Measurements from ENCODE around the gene CRIP1.

The CRIP1 gene

DNA sequence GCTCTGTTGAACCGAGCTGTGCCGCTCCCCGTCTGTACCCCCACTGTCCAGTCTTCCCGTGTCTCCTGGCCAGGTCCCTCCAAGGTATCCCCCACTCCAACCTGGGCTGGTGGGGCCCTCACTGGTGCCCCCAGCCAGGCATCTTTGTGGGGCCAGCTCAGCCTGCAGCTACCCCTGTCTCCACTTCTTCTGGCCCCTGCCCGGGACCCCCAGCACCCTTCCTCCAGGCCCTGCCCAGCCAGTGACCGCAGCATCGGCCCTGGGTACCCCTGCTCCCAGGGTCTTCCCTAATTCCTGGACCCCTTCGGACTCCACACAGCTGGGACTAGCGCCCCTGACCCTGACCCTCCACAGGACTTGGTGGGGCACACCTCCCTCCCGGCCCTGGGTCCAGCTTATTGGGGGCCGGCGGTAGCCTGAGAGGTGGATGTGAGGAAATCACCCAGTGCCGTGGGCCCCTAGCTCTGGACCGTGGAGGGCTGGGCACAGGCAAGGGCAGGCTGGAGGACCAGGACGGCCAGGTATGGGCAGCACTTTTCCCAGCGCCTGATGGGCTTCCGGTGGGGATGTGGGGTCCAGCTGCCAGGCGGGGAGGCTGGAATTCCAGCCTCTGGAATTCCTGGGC lies 4.1 kb upstream of the CRIP1 start:
- no peak for DNase-seq

DNA sequence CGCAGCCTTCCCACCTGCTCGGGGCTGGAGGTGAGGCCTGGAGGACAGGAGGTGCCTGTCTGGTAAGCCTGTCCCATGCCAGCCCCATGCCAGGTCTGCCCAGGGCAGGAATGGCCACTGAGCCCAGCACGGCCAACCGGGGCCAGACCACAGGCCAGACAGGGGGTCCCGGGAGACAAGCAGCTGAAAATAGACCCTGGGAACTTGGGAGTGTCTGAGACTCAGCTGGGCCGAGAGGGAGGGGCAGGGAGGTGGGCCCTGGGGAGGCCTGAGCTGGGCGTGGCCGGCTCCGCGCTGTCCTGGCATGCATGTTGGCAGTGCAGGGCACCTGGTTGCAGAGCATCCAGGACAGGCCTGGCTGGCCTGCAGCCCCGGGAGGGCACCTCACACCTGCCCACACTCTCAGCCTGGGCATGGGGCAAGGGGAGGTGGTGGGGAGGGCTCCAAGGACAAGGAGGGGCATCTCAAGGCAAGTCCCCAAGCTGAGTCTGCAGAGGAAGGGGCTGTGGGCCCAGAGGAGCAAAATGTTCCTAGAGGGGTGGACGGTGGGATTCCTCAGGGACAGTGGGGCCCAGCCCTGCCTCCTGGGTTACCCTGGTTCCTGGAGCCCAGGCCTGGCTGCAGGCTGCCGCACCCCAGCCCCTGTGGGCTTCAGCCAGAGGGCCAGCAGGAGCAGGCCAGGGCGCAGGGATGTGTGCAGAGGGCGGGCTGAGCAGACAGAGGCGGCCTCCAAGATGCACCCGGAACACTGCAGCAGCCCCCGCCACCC lies 3.2 kb upstream of the CRIP1 start:
- DNase-seq = no peak

DNA sequence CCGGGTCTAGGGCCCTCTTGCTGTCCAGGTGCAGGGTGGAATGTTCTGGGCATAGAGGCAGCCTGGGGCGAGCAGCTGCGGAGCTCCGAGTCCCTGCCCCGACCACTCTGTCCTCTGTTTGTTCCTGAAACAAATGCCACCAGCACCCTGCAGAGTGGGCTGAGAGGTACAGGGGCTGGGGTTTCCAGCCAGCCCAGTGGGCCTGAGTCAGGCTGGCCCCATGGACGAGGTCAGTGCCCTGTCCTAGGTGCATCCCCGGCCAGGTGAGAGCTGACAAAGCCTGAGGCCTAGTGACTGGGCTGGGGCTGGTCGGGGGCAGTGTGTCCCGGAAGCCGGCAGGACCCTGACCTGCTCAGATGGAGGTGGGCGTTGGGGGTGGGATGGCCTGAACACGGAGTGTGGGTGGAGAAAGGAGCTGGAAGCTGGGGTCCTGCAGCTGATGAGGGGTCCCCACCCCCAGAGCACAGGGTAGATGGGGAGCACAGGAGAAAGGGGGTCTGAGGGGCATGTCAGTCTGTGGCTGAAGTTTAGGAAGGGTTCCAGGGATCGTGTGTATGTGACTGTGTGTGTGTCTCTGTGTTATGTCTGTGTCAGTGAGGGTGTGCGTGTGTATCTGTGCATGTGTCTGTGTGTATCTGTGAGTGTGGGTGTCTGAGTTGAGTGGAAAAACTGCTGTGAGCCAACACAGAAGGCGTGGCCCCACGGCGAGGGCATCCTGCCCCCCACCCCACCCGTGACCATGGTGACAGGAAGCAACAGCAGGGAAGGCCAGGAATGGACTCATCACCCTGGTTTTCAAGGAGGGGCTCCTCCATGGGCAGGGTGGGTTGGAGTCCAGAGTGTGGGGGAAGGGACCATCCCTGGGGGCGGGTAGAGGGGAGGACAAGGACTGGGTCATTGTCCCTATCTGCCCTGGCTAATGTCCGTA lies 2.4 kb upstream of the CRIP1 start:
- no peak for DNase-seq

DNA sequence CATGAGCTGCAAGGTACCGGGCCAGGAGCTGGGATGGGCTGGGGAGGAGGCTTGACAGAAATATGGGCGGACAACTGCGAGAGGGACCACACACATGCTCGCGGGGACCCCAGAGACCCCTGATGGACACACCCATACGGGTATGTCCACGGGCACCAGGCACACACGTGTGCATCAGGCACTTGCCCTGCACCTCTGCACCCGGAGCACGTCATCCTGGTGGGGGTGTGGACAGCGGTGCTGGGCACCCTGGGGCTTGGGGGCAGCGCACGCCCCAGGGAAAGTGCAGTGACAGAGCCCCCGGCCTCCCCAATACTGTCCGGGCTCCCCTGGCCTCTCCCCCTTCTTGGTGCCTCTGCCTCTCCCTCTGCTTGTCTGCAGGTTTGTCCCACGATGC lies 1.7 kb upstream of the CRIP1 start:
- no peak for DNase-seq

DNA sequence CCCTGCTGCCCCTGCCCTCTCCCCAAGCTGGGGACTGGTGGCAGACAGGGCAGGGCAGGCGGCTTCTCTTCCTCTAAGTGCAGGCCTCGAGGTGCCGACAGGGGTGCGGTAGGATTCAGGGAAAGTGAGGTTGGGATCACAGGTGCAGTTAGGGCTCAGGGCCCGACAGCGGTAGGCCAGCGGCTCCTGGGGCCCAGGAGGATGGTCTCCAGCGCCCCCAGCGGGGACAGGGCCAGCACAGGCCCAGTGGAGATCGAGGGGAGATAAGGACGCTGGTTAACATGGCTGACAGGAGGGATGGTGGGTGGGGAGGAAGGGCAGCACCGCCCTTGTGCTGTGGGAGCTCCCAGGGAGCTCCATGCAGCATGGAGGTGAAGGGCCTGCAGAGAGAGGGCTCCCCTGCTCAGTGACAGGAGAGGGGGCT lies 935 bp upstream of the CRIP1 start:
- no peak for DNase-seq

DNA sequence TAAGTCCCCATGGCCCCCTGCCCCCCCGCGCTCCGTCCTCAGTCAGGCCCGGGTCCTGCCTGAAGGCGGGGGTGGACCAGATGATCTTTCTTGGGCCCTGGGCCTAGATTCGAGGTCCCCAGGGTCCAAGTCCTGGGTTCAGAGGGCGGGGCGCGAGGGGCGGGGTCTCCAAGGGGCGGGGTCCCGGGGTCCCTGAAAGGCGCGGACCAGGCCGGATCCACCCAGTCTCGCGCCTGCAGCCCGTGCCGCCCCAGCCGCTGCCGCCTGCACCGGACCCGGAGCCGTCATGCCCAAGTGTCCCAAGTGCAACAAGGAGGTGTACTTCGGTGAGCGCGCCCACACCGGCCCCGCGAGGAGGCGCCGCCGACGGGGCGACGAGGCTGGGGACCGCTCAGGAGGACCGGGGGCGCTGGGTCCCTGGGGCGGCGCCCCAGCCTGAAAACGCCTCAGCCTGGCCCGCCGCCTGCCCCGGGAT lies 325 bp downstream of the CRIP1 start:
- peak; percentile 34 for DNase-seq

DNA sequence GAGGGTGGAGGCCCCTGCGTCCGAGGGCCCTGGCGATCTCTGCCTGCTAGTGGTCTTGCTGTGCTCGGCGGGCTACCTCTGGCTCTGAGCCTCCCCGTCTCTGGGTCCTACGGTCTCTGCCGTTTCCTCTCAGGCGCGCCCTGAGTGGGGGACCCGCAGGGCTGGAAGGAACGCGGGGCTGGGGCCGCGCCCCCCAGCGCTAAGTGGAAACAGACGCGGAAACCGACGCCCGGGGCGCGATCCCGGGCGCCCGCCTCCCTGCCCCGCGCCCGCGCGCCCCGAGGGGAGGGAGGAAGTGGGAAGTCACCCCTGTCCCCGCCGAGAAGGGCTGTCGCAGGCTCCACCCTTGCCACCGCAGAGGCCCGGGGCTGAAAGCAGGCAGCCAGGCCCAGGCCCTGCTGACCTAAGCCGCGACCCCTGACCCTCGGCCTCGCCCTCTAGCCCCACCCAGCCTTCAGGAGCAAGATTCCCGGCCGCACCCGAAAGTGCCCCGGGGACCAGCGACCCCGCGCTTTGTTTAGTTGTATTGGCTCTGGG lies 831 bp downstream of the CRIP1 start:
- peak; percentile 59 for DNase-seq

DNA sequence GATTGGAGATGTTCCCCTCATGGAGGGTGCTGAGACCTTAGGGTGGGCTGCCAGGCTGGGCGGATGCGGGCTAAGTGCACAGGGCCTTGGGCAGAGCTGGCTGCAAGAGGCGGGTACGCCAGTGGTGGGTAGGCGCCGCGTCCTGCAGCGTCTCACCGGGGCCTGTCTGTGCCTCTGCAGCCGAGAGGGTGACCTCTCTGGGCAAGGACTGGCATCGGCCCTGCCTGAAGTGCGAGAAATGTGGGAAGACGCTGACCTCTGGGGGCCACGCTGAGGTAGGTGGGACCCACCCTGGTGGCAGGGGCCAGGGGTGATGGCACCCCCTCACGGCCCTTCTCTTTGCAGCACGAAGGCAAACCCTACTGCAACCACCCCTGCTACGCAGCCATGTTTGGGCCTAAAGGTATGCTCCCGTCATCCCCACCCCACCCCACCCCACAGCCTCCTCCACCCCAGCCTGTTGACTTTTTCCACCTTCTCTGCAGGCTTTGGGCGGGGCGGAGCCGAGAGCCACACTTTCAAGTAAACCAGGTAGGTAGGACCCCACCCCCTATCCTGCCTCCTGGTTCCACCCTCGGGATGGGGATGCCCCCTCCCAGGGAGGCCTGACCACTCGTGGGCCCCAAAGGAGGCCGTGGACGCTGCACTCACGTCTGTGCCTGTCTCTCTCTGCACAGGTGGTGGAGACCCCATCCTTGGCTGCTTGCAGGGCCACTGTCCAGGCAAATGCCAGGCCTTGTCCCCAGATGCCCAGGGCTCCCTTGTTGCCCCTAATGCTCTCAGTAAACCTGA lies 1.5 kb downstream of the CRIP1 start:
- no peak for DNase-seq

DNA sequence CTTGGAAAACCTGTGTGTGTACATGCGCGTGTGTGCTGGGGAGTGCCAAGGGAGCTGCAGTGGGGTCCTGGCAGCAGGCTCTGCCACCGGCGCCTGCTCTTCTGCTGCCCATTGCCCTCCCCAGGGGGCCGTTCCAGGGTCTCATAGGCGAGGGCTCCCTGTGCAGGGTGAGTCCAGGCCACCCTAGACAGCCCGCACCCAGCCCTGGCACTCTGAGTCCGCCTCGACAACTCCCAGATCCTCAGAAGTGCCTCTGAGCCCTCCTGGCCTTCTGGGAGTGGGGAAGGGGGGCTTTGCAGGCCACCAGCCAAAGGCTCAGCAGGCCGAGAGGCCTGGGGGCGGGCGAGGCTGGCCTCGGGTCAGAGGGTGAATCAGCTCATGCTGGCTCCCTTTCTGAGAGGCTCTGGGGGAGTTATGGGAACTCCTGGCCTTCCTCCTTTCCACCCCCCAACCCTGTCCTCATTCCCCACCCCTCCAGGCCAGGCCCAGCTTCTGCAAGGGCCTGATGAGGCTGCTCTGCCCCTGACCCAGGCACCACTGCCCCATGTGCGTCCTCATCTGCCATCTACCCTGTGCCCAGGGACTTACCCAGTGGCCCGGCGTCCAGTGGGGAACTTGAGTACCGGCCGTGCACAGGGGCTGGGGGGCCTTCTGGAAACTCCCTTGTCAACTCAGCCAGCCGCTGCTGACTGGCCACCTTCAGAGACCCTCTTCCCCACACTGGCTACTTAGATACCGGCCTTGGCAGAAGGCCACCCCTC lies 2.3 kb downstream of the CRIP1 start:
- DNase-seq = no peak

DNA sequence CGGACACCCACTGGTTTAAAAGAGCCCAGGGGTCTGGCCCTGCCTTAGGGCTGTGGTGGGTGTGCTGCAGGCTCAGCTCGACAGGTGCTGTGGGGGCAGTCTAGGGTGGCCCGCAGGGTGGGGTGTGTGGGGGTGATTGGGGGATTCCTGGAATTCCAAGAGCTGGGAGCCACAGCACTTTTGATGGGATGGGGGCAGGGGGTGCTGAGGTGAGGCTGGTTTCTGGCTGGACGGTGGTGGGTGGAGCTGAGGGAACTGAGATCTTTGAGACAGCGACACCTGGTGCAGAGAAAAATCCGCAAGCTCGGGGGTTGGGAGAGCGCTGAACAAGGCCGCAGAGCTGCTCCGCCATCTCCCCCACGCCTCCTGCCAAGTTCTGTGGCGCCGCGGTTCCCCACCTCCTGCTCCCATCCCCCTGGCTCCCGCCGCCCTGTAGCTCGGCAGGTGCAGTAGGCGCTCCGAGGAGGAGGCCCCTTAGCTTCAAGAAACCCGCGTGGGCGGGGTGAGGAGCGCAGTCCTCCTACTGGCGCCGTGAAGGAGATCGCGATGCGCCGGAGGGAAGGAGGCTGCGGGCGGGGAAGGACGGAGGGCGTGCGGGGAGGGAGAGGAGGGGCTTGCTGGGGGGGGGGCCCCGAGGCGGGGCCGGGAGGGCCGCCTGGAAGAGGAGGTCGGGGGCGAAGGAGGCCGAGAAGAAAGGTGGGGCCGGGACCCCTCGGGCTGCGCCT lies 3.0 kb downstream of the CRIP1 start:
- peak; percentile 79 for DNase-seq

DNA sequence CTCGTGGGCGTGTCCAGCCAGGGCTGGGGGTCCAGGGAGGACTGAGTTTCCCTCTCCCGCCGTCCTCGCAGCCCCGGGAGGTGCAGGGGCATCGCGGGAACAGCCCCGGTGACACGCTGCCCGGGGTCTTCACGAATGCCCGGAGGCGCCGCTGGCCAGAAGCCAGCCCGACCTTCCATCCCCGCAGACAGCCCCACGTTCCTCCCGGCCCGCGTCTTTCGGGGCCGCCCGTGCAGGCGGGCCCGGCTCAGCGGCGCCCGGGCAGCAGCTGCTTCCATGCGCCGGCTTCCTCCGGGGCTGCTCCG lies 3.5 kb downstream of the CRIP1 start:
- DNase-seq = no peak

DNA sequence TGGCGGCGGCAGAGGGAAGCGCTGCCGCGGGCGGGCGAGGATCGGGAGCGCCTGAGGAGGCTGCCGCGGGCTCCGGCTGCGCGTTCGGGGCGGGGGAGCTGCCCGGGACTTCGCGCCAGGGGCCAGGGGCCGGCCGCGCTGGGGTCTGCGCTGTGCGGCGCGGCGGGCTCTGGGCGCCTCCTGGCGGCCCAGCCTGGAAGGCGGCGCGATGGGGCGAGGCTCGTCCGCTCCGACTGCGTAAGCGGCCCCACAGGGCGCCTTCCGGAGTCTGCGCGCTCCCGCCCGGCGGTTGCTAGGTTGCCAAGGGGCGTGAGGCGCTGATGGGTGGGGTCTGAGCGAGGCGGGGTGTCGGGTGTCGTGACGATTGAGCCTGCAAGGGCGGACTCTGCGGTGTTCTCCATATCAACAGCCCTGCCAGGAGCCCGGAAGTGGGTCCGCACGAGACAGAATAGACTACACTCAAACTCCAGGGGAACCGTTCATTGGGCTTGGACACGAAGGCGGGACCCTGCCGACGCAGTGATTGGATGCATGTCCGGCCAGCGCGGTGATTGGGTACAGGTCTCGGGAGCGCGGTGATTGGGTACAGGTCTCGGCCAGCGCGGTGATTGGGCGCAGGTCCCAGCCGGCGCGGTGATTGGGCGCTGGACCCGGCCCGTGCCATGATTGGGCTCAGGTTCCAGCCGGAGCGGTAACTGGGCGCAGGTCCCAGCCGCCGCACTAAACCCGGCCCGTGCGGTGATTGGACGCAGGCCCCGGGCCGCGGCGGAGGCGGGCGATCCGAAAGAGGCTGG lies 4.1 kb downstream of the CRIP1 start, which contains the start of gene TEDC1:
Gene TEDC1 (plus strand): TSS at position 675 of the 794 bp plus-strand sequence. CDS start 130 bp downstream, outside the sequence.
- peak; percentile 100 for DNase-seq

DNA sequence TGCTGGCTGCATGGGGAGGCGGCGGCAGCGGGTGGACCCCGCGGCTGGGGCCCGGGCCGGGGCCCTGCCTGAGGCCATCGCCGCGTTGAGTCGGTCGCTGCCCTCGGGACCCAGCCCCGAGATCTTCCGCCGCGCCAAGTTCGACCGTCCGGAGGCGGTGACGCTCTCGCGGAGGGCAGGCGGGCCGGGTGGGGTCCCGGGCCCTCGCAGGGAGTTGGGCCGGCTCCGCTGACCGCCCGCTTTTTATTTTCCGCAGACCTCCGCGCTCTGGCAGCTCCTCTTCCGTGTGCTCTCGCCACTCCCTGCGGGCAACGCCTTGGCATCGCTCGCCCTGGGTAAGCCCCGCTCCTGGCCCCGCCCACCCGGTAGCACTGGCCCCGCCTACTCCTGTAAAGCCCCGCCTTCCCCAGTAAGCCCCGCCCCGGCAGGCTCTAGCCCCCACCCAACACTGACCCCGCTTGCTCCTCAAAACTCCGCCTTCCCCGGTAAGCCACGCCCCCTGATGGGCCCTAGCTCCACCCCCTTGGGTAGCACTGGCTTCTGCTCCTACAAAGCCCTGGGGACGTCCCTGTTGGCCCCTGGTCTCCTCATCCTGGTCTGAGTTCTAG lies 4.8 kb downstream of the CRIP1 start:
- peak; percentile 90 for DNase-seq

DNA sequence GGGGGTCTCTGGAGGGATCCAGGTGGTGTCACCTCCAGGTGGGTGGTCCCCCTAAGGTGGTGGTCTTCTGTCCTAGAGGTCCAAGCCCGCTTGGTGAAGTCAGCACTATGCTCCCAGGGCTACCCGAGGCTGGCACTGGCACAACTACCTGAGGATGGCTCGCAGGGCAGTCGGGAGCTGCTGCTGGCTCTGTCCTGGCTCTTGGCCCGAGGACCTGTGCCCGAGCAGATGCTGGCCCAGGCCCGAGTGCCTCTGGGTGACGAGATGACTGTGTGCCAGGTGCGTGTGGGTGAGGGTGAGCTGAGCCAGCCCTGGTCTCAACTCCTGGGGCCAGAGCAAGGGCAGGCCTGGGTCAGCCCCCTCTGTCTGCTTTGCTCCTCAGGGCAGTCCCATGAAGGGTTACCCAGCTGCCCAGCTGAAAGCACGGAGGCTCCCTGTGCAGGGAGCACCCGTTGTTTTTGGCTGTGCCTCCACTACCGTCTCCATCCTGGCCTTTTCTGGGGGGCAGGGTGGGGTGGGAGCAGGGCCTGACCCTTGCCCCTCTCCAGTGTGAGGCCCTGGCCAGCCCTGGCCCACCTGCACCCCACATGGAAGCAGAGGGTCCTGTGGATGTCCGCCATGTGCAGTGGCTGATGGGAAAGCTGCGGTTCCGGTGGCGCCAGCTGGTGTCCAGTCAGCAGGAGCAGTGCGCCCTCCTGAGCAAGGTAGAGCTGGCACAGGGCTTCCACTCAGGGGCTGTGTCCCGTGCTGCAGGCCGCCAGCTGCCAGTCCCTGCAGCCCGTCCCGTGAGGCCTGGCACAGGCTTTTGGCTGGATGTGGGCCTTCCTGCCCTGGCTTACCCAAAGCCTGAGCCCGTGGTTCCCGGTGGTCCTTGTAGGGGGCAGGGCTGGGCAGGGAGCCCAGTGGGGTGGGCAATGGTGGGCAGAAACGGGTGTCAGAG lies 5.6 kb downstream of the CRIP1 start:
- no peak for DNase-seq

DNA sequence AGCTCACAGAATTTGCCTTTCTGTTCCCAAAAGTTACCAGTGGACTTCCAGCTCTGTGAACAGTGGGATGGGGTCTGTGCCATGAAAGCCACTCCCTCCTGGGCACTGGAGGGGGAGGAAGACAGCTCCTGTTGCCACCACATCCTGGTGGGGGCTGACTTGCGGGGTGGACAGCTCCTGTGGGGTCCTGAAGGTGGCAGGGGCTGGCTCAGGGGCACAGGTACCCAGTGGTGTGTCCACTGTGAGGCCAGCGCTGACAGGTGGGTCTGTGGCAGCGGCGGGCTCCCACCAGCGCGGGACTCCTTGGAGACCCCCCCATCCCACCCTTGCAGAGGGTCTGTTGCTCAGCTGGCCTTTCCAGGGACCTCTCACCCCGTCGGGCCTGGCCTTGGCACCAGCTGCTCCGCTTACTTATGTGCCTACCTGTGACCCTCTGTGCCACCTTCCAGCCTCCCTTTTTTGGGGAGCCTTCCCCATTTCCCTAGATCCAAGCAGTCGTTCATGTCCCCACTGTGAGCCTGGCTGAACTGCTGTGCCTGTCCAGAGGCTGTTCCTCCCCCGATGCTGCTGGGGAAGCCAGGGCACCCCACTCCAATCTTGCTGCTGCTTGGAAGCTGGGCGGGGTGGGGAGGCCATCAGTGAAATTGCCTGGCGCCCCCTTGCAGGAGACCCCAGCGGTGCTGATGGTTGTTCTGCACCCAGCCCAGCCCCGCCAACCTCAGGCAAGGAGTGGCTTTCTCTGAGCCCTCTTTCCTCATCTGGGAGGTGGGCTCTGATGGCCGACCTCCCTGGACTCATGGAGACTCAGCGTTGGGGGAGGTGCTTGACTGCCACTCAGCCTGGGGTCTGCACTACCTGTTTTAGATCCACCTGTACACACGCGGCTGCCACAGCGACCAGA lies 6.5 kb downstream of the CRIP1 start:
- no peak for DNase-seq

DNA sequence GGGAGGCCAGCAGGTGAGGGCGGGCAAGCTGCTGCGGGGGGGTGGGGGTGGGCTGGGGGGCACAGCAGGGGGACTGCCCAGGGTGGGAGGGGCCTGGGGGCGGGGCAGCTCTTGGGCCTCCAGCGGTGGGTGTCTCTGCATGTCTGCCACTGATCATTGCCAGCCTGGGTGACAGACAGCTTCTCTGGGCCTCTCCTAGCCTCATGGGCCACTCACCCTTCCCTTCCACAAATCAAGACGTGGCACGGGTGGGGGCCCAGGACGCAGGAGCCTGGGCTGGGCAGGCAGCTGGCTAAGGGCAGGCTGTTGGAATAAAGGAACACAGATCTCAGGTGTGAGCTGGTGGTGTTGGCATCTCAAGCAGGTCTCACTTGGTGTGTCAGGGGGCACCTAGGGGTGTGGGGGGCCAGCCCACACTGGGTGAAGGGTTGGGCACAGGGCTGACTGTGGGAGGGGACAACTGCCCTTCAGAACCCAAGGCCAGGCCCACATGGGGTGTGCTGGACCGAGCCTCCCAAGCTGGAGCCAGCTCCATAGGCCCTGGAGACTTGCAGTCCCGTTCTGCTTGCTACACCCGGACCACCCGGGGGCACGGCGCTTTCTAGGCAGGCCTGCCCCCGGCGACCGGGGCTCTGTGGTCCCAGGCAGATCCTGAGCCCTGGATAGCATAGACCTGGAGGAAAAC lies 7.4 kb downstream of the CRIP1 start:
- DNase-seq = no peak

DNA sequence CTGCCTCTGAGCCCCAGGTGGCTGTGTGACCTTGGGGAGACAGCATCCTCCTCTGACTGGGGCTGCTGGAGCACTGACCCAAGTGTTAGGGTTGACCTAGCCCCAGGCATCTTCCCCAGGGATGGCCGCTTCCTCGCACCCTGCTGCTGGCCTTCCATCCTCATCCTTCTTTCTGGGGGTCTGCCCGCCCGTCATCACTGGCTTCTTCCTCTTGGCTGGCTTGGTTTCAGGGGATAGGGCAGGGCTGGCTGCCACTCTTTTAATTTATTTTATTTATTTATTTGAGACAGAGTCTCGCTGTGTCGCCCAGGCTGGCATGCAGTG lies 7.9 kb downstream of the CRIP1 start:
- DNase-seq = no peak
